PC-3 (cell line): Measurements from ENCODE around the gene CREBBP. TPM values are rescaled to one million over a fixed set of nuclear protein-coding genes. Genes with fewer than 3 reads are reported as not detected.
A peak's percentile ranks its signal among the peaks of the same experiment; 100 is the strongest.
"Not testable (repeated sequence)": the region's sequence is repeated elsewhere in the genome, so short reads cannot be mapped to it uniquely, and the experiment has no call there.

ENCODE experiments used
- ATAC-seq: fragments of 200-7000 bp; cut with Tn5 transposase; 2 replicates; pipeline ENCODE4 v1.9.1; 2020; ENCODE audit warnings: mild to moderate bottlenecking, moderate library complexity
- BruUV-seq: library from RNA; stranded (reverse); fragments of 400-500 nt; replicated peaks from 2 replicates; lab custom pipeline; 2021; lab: Mats Ljungman, UMichigan
- CTCF ChIA-PET: fragments of 300-600 bp; sonication (Branson Sonifier 250); formaldehyde crosslinking; loops from one replicate; lab custom pipeline; 2022; ENCODE audit warnings: antibody characterized with exemption; lab: Charles Lee
- POLR2A ChIA-PET: fragments of 300-600 bp; sonication (Branson Sonifier 250); formaldehyde crosslinking; loops from one replicate; lab custom pipeline; 2022; ENCODE audit warnings: antibody characterized with exemption; ENCODE audit not compliant: unreplicated experiment; lab: Charles Lee
- DNase-seq: peaks from one replicate; pipeline ENCODE4 v3.0.0-alpha.2; 2015
- H2AFZ ChIP-seq: fragments of 300-600 bp; sonication (generic); 2 replicates; pipeline ENCODE4 v1.6.0; 2016; ENCODE audit warnings: antibody characterized with exemption, low read length
- H3F3A ChIP-seq: fragments of 300-600 bp; sonication (generic); one replicate; pipeline ENCODE4 v1.6.0; 2017; ENCODE audit warnings: antibody characterized with exemption, low read length, control low read depth, mild to moderate bottlenecking; ENCODE audit not compliant: unreplicated experiment
- H3K27ac ChIP-seq: fragments of 300-600 bp; sonication (generic); 2 replicates; pipeline ENCODE4 v1.5.1; 2016; ENCODE audit warnings: mild to moderate bottlenecking, low read length
- H3K27me3 ChIP-seq: fragments of 300-600 bp; sonication (generic); 2 replicates; pipeline ENCODE4 v1.6.1; 2016; ENCODE audit warnings: low read length, mixed read lengths
- H3K36me3 ChIP-seq: fragments of 300-600 bp; sonication (generic); 2 replicates; pipeline ENCODE4 v1.6.1; 2016; ENCODE audit warnings: low read depth, mixed run types, low read length, mixed read lengths
- H3K4me1 ChIP-seq: fragments of 300-600 bp; sonication (generic); 2 replicates; pipeline ENCODE4 v1.5.1; 2016; ENCODE audit warnings: low read length; ENCODE audit not compliant: insufficient read depth
- H3K4me2 ChIP-seq: fragments of 300-600 bp; sonication (generic); 2 replicates; pipeline ENCODE4 v1.6.0; 2016; ENCODE audit warnings: low read length
- H3K4me3 ChIP-seq: fragments of 300-600 bp; sonication (generic); 2 replicates; pipeline ENCODE4 v1.5.1; 2016; ENCODE audit warnings: mild to moderate bottlenecking, low read length, mixed read lengths
- H3K79me2 ChIP-seq: fragments of 300-600 bp; sonication (generic); 2 replicates; pipeline ENCODE4 v1.6.1; 2017; ENCODE audit warnings: low read length, mixed read lengths
- H3K9ac ChIP-seq: fragments of 300-600 bp; sonication (generic); 2 replicates; pipeline ENCODE4 v1.6.0; 2016; ENCODE audit warnings: mild to moderate bottlenecking, low read length
- H3K9me2 ChIP-seq: fragments of 300-600 bp; sonication (generic); replicated peaks from 2 replicates; pipeline ENCODE4 v1.6.1; 2016; ENCODE audit warnings: mixed run types, low read length, mixed read lengths
- H3K9me3 ChIP-seq: fragments of 300-600 bp; sonication (generic); 2 replicates; pipeline ENCODE4 v1.6.1; 2016; ENCODE audit warnings: low read length, mixed read lengths
- H4K20me1 ChIP-seq: fragments of 300-600 bp; sonication (generic); 2 replicates; pipeline ENCODE4 v1.6.1; 2016; ENCODE audit warnings: low read length, mixed read lengths
- CTCF ChIP-seq: fragments of 300-600 bp; sonication (generic); conservative IDR thresholded peaks from 2 replicates; pipeline ENCODE4 v1.5.1; 2017; ENCODE audit warnings: antibody characterized with exemption, low read depth, mild to moderate bottlenecking, low read length
- EZH2 ChIP-seq: fragments of 300-600 bp; sonication (generic); IDR thresholded peaks from one replicate; pipeline ENCODE4 v1.6.1; 2017; ENCODE audit warnings: antibody characterized with exemption, mild to moderate bottlenecking, low read length; ENCODE audit not compliant: unreplicated experiment
- EZH2phosphoT487 ChIP-seq: fragments of 300-600 bp; sonication (generic); IDR thresholded peaks from 2 replicates; pipeline ENCODE4 v1.6.1; 2018; ENCODE audit warnings: mild to moderate bottlenecking, antibody characterized with exemption, low read length, borderline replicate concordance
- intact Hi-C: fragments of 100-400 bp; cut with micrococcal nuclease; formaldehyde crosslinking; loops from 2 replicates; pipeline ENCODE4 v1.9.0; 2023
- total RNA-seq: library from RNA; depleted of rRNA; stranded (reverse); fragments of >200 nt; gene quantifications from 2 replicates; pipeline ENCODE4 v1.2.3, GENCODE V29; 2014

CREBBP gene
- total RNA-seq, 1 experiment from 2014 or later: 21.9 TPM

GRCh38 chr16:3716831-3717234 lies 163.7 kb downstream of the CREBBP start:
- Histone ChIP-seq H3F3A (no peaks in the 10 kb centered on the region), H4K20me1 (no peaks in the 10 kb centered on the region), H3K27ac (peak overlapping the region; percentile 43), H3K4me2 (peak overlapping the region; percentile 93), H3K4me3 (peak overlapping the region; percentile 99), H3K9me2 (no peaks in the 10 kb centered on the region), H3K27me3 (no peaks in the 10 kb centered on the region), H2AFZ (peak overlapping the region; percentile 69), H3K9ac (peak overlapping the region; percentile 99), H3K79me2 (peaks cover 54% of the 10 kb centered on the region), H3K36me3 (peaks cover 4% of the 10 kb centered on the region), H3K4me1 (peaks cover 10% of the 10 kb centered on the region), H3K9me3 (no peaks in the 10 kb centered on the region)
- BruUV-seq: no TSS peak
- CTCF ChIA-PET: no interaction called here
- POLR2A ChIA-PET: interaction anchor here (0.5 kb wide), 1 partner anchor 16 kb away, joined by 8 read pairs; no protein-coding TSS in a partner anchor
- TF ChIP-seq CTCF (no peak), EZH2 (no peak), EZH2phosphoT487 (no peak)
- DNase-seq (peak; percentile 20), ATAC-seq (peak; percentile 53)
- intact Hi-C loops: no loop called here

- Histone ChIP-seq H3K9me2 (no peaks in the 10 kb centered on the region), H3K27me3 (no peaks in the 10 kb centered on the region), H3K4me1 (peaks cover 10% of the 10 kb centered on the region), H3K9ac (no peak overlapping the region), H3K79me2 (peaks cover 67% of the 10 kb centered on the region), H3K27ac (no peak overlapping the region), H4K20me1 (no peaks in the 10 kb centered on the region), H3F3A (no peaks in the 10 kb centered on the region), H3K36me3 (peaks cover 4% of the 10 kb centered on the region), H2AFZ (no peak overlapping the region), H3K9me3 (no peaks in the 10 kb centered on the region), H3K4me3 (no peak overlapping the region), H3K4me2 (0 out of 2 replicates have a peak overlapping the region, but pooled peaks have one; percentile 44)
- ATAC-seq (no peak), DNase-seq (no peak)
- CTCF ChIA-PET: no interaction called here
- intact Hi-C loops: no loop called here
- TF ChIP-seq CTCF: no peak
- POLR2A ChIA-PET: no interaction called here
- no TSS peak for BruUV-seq
These were observed 165.1 kb downstream of the CREBBP start for GRCh38 chr16:3715430-3715829.

- H3F3A ChIP-seq, BruUV-seq, H3K9me3 ChIP-seq, H4K20me1 ChIP-seq, ATAC-seq, CTCF ChIA-PET, H3K9me2 ChIP-seq, H3K4me3 ChIP-seq, H3K36me3 ChIP-seq, H3K27ac ChIP-seq, H3K4me2 ChIP-seq, DNase-seq, intact Hi-C loops, H3K27me3 ChIP-seq, H2AFZ ChIP-seq, H3K9ac ChIP-seq, POLR2A ChIA-PET: not testable (repeated sequence)
- H3K4me1 ChIP-seq: peaks cover 10% of the 10 kb centered on the region
- peaks cover 77% of the 10 kb centered on the region for H3K79me2 ChIP-seq
These were observed 166.1 kb downstream of the CREBBP start for GRCh38 chr16:3714378-3714777.
